H7 (cell line): ENCODE data around the gene DNAH14. TPM values are rescaled to one million over a fixed set of nuclear protein-coding genes. Genes with fewer than 3 reads are reported as not detected.
"Not testable (repeated sequence)": the region's sequence is repeated elsewhere in the genome, so short reads cannot be mapped to it uniquely, and the experiment has no call there.

Experiments
- DNase-seq: peaks from one replicate; pipeline ENCODE4 v3.0.0; 2012
- H3K27me3 ChIP-seq: 2 replicates; pipeline ENCODE4 v1.6.0; 2011; ENCODE audit warnings: mild to moderate bottlenecking, low read length; ENCODE audit not compliant: control insufficient read depth, insufficient read depth
- H3K36me3 ChIP-seq: replicated peaks from 2 replicates; pipeline ENCODE4 v1.5.1; 2011; ENCODE audit warnings: low read length; ENCODE audit not compliant: control insufficient read depth, insufficient read depth
- H3K4me3 ChIP-seq: 2 replicates; pipeline ENCODE4 v1.5.1; 2011; ENCODE audit warnings: low read depth, mild to moderate bottlenecking, control low read depth, low read length, moderate library complexity; ENCODE audit not compliant: insufficient read depth
- total RNA-seq: library from RNA; depleted of rRNA; stranded (reverse); fragments of >200 nt; shearing (Covaris generic); gene quantifications from 2 replicates; pipeline ENCODE4 v1.2.3, GENCODE V29; 2014

Gene DNAH14
- total RNA-seq, 1 experiment from 2014 or later: 42.9 TPM

DNA sequence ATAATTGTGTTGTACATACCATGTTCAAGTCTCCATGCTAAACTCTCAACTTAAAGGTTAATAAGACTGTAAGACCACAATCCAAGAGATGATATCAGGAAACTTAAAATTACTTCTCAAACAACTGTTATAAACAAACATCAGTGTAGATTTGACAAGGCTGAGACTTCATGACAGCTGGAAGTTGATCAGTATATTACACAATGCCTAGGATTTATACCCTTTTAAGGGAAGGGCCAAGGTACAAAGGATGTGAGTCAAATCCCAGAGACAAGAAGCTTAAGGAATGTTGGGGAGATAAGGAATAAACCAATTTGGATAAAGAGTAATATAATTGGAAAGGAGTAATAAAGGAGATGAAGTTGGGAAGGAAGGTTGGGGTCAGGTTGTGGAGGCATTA, 399.6 kb downstream of the DNAH14 start:
- H3K4me3 ChIP-seq: no peak overlapping the region

DNA sequence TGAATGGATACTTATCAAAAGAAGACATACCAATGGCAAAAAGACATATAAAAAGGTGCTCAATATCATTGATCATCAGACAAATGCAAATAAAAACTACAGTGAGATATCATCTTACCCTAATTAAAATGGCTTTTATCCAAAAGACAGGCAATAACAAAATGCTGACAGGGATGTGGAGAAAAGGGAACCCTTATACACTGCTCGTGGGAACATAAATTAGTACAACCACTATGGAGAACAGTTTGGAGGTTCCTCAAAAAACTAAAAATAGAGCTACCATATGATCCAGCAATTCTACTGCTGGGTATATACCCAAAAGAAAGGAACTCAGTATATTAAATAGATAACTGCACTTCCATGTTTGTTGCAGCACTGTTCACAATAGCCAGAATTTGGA, 400.5 kb downstream of the DNAH14 start:
- not testable (repeated sequence) for H3K36me3 ChIP-seq, DNase-seq, H3K4me3 ChIP-seq, H3K27me3 ChIP-seq

More for the DNA sequence above, 399.6 kb downstream of the DNAH14 start:
- no peak for DNase-seq
- no peaks in the 10 kb centered on the region for H3K36me3 ChIP-seq
- H3K27me3 ChIP-seq: no peaks in the 10 kb centered on the region

DNA sequence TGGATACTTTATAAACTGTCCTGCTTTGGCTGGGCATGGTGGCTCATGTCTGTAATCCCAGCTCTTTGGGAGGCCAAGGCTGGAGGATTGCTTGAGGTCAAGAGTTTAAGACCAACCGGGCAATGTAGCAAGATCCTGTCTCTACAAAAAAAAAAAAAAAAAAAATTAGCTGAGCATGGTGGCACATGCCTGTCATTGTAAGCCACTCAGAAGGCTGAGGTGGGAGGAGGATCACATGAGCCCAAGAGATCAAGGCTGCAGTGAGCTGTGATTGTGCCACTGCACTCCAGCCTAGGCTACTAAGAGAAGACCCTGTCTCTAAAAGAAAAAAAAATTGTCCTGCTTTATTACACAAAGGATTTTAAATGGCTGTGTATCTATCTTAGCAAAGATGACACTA, 403.2 kb downstream of the DNAH14 start:
- no peak for DNase-seq
- no peaks in the 10 kb centered on the region for H3K36me3 ChIP-seq
- no peaks in the 10 kb centered on the region for H3K27me3 ChIP-seq

DNA sequence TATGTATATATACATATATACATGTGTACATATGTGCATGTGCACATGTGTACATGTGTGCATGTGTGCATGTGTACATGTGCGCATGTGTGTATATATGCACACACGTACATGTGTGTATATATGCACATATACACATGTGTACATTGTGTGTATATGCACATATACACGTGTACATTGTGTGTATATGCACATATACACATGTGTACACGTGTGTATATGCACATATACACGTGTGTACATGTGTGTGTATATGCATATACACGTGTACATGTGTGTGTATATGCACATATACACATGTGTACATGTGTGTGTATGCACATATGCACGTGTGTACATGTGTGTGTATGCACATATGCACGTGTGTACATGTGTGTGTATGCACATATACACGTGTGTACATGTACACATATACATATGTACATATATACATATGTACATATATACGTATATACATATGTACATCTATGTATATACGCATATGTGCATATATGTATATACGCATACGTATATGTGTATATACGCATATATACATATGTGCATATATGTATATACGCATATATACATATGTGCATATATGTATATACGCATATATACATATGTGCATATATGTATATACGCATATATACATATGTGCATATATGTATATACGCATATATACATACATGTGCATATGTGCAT, 405.8 kb downstream of the DNAH14 start:
- H3K36me3 ChIP-seq, H3K27me3 ChIP-seq, H3K4me3 ChIP-seq, DNase-seq: not testable (repeated sequence)

More for the DNA sequence above, 403.2 kb downstream of the DNAH14 start:
- H3K4me3 ChIP-seq: no peak overlapping the region

DNA sequence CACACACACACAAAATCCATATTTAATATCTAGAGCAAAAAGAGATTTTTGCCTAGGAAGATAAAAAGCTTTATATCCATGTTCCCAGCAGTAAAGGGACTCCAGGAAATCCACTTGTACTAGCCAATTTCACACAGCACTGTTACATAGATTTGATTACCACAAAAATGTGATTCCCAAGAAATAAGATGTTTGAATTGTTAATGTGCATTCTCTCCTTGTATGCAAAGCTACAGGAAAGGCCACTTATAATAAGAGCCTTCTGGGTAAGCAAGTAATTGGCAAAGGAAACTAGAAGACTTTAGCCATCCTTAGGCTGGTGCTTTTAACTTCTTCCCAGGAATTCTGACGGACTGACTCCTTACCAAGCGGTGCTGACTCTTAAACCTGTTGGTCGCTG, 409.1 kb downstream of the DNAH14 start:
- H3K36me3 ChIP-seq: no peaks in the 10 kb centered on the region
- no peak for DNase-seq
- H3K27me3 ChIP-seq: no peaks in the 10 kb centered on the region
- H3K4me3 ChIP-seq: no peak overlapping the region

DNA sequence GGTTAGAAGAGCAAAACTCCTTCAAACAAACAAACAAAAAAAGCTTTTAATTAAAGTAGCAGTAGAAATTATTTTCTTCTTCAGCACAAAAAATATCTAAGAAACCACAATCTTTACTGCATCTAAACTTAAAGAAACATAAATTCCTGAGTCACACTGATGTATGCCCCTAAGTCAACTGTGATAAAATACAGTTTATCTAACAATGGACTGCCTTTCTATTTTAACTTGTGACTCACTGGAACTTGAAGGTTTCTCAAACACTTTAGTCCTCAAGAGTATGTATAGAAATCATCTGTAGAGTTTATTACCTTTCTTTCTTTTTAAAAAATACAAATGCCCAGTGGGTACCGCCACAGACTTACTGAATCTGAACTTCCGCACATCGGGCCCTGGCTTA, 412.2 kb downstream of the DNAH14 start:
- DNase-seq: no peak
- no peaks in the 10 kb centered on the region for H3K27me3 ChIP-seq
- no peak overlapping the region for H3K4me3 ChIP-seq
- no peaks in the 10 kb centered on the region for H3K36me3 ChIP-seq

DNA sequence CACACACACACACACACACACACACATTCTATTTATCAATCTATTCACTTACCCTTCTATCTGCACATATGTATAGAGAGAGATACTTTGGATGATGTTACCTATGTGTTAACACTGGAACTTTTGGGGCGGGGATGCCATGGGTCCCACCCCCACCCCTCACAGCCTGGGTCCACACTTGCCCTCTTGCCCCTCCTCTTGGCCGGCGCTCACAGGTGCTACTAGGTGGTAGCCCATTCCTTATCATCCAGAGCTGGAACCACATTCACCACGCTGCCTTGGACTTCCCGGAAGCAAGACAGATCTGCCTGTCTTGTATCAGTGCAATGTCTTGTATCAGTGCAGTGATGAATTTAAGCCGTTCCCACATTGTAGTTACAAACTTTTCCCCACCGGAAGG, 413.2 kb downstream of the DNAH14 start:
- Histone ChIP-seq H3K36me3 (no peaks in the 10 kb centered on the region), H3K4me3 (no peak overlapping the region)
- DNase-seq: no peak

DNA sequence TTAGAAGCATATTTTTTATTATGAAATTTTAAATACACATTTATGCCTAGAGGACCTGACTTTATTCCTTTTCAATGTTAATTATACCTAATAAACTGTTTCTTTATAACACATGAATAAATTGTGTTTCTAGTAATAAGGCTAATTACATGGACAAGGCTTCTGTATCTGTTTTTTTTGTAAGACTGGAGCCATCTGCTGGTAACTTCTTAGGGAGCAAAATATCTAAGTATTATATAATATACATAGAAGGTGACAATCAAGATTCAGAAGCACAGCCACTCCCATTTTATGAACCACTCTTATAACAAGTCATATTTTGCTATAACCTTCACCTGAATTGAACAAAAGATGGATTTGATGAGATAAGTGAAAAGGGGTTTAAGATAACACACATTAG, 414.1 kb downstream of the DNAH14 start:
- DNase-seq: no peak
- H3K36me3 ChIP-seq: no peaks in the 10 kb centered on the region
- H3K4me3 ChIP-seq: no peak overlapping the region

More for the DNA sequence above, 413.2 kb downstream of the DNAH14 start:
- H3K27me3 ChIP-seq: no peaks in the 10 kb centered on the region

DNA sequence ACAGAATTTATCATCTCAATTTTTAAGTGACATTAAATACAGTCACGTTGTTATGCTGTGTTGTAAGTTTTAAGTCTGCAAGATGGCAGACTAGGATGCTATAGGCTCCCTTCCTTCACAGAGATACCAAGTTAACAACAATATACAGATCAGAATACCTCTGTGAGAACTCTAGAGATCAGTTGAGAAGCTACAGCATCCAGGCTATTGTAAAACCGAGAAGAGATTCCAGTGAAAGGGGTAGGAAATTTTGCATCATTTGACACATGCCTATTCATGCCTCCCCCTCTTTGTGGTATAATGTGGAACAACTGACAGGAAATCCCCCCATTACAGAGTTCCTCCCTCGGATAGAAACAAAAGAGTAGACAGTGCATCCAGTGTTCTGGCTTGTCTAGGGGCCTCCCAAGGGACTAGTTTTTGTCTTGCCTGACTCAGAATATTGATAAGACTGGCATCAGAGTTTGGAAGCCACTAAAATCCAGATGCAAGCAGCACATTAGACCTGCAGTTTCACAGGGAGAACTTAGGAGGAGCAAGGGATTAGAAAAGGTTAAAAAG, 417.7 kb downstream of the DNAH14 start:
- Histone ChIP-seq H3K4me3 (no peak overlapping the region), H3K36me3 (no peaks in the 10 kb centered on the region), H3K27me3 (no peaks in the 10 kb centered on the region)
- DNase-seq: no peak

More for the DNA sequence above, 414.1 kb downstream of the DNAH14 start:
- H3K27me3 ChIP-seq: no peaks in the 10 kb centered on the region

DNA sequence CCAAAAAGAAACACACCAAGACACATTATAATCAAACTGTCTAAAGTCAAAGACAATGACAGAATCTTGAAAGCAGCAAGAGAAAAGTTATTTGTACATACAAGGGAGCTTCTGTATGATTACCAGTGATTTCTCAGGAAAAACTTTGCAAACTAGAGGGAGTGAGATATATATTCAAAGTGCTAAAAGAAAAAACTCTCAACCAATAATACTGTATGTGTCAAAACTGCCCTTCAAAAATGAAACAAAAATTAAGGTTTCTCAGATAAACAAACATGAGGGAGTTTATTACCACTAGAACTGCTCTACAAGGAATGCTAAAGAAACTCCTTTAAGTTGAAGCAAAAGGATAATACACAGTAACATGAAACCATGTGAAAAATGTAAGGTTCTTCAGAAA, 418.9 kb downstream of the DNAH14 start:
- Histone ChIP-seq H3K4me3 (no peak overlapping the region), H3K27me3 (no peaks in the 10 kb centered on the region), H3K36me3 (no peaks in the 10 kb centered on the region)
- no peak for DNase-seq

DNA sequence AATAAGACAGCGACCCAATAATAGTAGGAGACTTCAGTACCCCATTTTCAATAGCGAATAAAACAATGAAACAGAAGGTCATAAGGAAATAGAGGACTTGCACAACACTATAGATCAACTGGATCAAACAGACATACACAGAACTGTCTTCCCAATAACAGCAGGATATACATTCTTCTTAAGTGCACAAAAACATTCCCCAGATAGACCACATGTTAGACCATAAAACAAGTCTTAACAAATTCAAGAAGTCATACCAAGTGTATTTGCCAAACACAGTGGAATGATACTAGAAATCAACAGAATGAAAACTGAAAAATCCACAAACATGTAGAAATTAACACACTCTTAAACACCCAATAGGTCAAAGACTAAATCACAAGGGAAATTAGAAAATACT, 420.4 kb downstream of the DNAH14 start:
- no peaks in the 10 kb centered on the region for H3K27me3 ChIP-seq
- H3K36me3 ChIP-seq: no peaks in the 10 kb centered on the region
- H3K4me3 ChIP-seq: no peak overlapping the region
- DNase-seq: no peak

DNA sequence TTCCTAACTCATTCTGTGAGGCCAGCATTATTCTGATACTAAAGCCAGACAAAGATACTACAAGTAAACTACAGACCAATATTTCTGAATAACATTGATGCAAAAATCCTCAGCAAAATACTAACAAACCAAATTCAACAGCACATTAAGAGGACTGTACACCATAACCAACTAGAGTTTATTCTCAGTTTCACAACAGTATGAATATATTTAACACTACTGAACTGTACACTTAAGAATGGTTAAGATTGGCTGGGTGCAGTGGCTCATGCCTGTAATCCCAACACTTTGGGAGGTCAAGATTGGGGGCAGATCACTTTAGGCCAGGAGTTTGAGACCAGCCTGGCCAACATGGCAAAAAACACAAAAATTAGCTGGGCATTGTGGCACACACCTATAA, 421.4 kb downstream of the DNAH14 start:
- Histone ChIP-seq H3K36me3 (no peaks in the 10 kb centered on the region), H3K4me3 (no peak overlapping the region), H3K27me3 (no peaks in the 10 kb centered on the region)
- no peak for DNase-seq

DNA sequence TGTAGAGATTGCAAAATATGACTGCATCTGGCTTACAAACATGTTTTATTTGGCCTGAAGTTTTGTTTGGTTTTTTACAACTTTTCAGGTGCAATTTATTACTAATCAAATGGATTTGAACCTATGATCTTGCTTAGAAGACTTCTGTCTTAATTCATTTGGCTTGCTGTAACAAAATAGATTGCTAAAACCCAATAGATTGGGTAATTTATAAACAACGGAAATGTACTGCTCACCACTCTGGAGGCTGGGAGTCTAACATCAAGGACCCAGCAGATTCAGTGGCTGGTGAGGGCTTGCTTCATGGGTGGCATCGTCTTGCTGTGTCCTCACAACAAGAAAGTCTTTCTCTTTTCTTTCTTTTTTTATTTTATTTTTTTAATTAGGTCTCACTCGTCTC, 425.4 kb downstream of the DNAH14 start:
- no peaks in the 10 kb centered on the region for H3K36me3 ChIP-seq
- no peak for DNase-seq
- H3K27me3 ChIP-seq: no peaks in the 10 kb centered on the region
- no peak overlapping the region for H3K4me3 ChIP-seq

DNA sequence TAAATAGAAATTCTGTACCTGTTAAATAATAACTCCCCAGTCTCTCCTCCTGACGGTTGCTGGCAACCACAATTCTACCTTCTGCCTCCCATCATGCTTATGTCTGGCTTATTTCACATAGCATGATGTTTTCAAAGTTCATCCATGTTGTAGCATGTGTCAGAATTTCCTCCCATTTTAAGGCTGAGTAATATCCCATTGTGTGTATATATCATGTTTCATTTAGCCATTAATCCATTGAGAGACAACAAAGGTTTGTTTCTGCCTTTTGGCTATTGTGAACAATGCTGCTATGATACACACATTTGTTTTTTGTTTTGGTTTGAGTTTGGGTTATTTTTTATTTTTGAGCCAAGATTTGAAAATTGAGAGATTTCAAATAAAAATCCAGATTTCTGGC, 426.4 kb downstream of the DNAH14 start:
- no peak for DNase-seq
- no peaks in the 10 kb centered on the region for H3K27me3 ChIP-seq

DNA sequence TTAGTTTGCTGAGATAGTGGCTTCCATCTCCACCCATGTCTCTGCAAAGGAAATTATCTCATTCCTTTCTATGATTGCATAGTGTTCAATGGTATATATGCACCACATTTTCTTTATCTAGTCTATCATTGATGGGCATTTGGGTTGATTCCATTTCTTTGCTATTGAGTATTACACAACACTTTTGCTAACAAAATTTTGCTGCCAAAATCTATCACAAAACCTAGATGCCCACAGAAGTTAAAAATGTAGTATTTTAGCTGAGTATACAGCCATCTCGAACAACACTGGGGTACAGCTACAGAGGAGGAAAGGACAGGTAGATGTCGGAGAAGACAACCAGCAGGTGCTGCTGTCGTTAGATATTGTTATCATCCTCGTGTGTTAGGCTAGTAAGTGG, 430.6 kb downstream of the DNAH14 start:
- no peak for DNase-seq
- Histone ChIP-seq H3K4me3 (no peak overlapping the region), H3K36me3 (no peaks in the 10 kb centered on the region), H3K27me3 (peaks cover 3% of the 10 kb centered on the region; the same call in 1 of the 2 replicates)

More for the DNA sequence above, 426.4 kb downstream of the DNAH14 start:
- Histone ChIP-seq H3K36me3 (no peaks in the 10 kb centered on the region), H3K4me3 (no peak overlapping the region)
